Skin epidermis (tissue), 12 donors: ENCODE measurements around the gene TLR1.
"Not testable (repeated sequence)": the region's sequence is repeated elsewhere in the genome, so short reads cannot be mapped to it uniquely, and the experiment has no call there.

ENCODE experiments used
- H3K27ac ChIP-seq, 21 experiments: fragments of 200-600 bp; sonication (generic) in 11 of 21; one replicate each; pipeline ENCODE4 v1.5.0; 2020; ENCODE audit warnings: mild to moderate bottlenecking in 3 of 21, inconsistent platforms in 2 of 21, moderate library complexity in 2 of 21
- H3K4me3 ChIP-seq, 7 experiments: fragments of 200-600 bp; sonication (generic) in 2 of 7; one replicate each; pipeline ENCODE4 v1.5.0; 2020; ENCODE audit warnings: inconsistent platforms in 2 of 7, mild to moderate bottlenecking in 2 of 7, moderate library complexity in 1 of 7

The TLR1 gene

DNA sequence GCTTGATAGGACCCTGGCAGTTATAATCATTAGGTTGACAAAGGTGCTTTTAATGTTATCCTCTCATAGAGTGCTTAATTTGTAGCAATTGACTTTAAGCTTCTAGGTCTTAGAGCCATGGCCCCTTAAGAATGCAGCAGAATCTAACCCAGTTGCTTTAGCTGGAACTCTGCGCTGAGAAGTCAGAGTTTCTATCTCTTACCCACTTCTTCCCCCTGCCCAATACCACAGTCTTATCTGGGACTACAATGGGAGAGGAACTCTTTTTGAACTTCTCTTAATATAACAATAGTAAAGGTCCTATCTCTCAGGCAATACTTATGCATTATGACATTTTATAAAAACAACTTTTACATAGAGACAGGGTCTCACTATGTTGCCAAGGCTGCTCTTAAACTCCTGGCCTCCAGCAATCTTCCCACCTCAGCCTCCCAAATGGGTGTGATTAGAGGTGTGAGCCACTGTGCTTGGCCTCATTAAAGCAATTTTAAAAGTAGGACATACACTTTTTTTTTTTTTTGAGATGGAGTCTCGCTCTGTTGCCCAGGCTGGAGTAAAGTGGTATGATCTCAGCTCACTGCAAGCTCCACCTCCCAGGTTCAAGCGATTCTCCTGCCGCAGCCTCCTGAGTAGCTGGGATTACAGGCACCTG, 23.6 kb downstream of the TLR1 start:
- Histone ChIP-seq H3K27ac (no peak overlapping the region), H3K4me3 (no peak overlapping the region)

DNA sequence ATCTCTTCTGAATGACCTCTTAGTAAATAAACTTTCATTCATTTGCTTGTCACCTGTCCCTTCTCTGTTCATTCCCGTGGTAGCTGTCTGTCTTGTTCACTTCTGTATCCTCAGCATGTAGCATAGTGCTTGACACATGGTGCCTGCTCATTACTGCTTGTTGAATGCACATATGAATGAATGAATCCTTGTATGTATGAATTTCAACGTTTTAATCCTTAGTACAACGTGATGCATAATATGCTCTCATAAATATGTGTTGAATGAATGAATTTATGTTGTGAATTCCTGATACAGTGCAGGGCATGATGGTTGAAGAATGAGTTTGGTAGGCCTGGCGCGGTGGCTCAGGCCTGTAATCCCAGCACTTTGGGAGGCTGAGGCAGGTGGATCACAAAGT, 24.8 kb downstream of the TLR1 start:
- no peak overlapping the region for H3K27ac ChIP-seq
- H3K4me3 ChIP-seq = no peak overlapping the region

DNA sequence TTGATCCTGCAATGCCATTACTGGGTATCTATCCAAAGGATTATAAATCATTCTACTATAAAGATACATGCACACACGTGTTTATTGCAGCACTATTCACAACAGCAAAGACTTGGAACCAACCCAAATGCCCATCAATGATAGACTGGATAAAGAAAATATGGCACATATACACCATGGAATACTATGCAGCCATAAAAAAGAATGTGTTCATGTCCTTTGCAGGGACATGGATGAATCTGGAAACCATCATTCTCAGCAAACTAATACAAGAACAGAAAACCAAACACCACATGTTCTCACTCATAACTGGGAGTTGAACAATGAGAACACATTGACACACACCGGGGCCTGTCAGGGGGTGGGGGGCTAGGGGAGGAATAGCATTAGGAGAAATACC, 26.7 kb downstream of the TLR1 start:
- H3K27ac ChIP-seq, H3K4me3 ChIP-seq: not testable (repeated sequence)

DNA sequence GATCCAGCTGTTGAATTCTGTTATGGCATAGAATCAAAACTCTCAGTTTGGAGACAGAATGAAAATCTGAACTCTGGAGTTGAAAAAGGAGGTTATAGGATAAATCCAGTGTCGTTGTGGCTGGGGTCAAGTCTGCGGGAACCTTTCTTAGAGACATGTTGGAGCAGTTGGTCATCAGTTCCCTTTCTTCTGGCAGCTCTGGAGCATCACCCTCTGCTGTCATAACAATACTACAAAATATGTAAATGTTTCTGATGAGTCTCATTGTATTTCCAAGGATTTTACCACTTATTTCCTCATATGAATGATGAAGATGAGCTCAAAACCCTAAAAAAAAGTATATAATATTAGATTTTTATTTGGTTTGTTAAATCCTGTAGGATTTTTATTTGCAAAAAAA, 29.3 kb downstream of the TLR1 start:
- no peak overlapping the region for H3K4me3 ChIP-seq
- H3K27ac ChIP-seq = no peak overlapping the region

DNA sequence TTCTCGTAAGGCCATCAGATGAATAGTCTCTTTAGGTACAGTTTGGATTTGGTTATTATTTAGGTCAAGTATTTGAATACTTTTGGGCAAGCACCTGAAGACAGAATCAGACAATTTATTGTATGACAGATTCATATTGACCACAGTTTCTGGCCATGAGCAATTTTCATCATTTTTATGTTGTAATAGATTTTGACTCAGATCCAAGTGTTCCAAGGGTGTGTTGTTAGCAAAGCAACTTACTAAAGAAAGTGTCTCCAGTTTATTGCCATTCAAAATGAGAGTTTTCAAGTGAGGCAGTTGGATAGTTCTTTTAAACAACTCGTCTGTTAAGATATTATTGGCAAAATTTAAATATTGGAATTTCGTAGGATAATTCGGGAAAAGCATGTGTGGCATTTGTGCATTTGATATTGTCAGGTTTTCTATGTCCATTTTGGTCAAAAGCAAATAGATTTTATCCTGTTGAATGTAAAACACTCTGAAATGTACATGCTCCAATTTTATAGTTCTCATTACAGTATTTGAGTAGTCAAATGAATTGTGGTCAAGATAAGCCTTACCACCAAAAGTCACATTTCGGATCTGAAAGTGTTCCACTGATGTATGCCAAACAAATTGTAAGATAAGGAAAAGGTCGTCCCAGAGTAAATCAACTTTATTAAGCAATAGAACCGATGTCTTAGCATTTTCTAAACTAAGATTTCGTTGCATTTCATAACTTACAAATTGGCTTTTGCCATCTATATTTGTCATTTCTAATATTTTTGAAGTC, 30.2 kb downstream of the TLR1 start:
- Histone ChIP-seq H3K27ac (no peak overlapping the region), H3K4me3 (no peak overlapping the region)

DNA sequence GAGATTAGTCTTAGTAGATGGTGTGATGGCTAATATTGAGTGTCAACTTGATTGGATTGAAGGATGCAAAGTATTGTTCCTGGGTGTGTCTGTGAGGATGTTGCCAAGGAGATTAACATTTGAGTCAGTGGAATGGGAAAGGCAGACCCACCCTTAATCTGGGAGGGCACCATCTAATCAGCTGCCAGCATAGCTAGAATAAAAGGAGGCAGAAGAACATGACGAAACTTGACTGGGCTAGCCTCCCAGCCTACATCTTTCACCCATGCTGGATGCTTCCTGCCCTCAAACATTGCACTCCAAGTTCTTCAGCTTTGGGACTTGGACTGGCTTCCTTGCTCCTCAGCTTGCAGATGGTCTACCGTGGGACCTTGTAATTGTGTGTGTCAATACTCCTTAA, 34.3 kb downstream of the TLR1 start:
- peak overlapping the region in 2 of 21 experiments; percentile 39 to 55 for H3K27ac ChIP-seq
- not testable (repeated sequence) for H3K4me3 ChIP-seq

DNA sequence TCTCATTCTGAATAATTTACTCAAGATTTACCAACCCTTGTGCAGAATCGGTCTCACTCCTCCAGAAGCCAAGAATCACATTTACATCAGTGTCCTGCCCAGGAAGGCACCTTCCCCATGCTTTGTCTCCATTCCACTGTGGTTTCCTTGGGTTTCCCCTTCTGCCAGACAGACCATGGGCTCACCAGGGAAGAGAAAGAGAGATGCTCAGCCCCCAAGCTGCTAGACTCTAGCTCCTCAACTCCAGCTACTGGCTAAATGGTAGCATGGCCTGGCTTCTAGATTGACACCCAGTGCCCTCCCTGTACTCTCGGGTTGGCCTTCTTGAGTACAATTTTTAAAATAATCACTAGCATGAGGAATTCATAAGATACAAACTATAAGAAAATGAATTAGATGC, 34.7 kb downstream of the TLR1 start:
- H3K27ac ChIP-seq = peak overlapping the region in 12 of 21 experiments; percentile 5 to 81 (median 54)
- no peak overlapping the region for H3K4me3 ChIP-seq

DNA sequence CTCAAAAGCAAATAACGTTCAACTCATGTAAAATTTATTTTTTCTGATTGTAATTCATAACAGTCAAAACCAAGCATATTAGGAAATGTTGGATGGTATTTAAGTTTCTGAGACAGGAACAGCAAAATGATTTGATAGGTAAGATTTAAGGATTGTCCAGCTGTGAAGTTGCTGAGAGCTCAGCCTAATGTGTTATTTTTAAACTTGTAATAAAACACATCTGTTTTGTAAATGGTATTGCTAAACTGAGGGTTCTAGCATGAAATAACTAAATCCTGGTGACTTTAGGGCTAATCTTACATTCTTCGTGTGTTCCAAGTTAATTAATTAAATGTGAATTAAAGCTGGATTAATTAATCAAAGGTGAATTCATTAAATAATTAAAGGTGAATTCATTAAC, 35.1 kb downstream of the TLR1 start:
- no peak overlapping the region for H3K4me3 ChIP-seq
- peak overlapping the region in 10 of 21 experiments; percentile 5 to 81 (median 54) for H3K27ac ChIP-seq

DNA sequence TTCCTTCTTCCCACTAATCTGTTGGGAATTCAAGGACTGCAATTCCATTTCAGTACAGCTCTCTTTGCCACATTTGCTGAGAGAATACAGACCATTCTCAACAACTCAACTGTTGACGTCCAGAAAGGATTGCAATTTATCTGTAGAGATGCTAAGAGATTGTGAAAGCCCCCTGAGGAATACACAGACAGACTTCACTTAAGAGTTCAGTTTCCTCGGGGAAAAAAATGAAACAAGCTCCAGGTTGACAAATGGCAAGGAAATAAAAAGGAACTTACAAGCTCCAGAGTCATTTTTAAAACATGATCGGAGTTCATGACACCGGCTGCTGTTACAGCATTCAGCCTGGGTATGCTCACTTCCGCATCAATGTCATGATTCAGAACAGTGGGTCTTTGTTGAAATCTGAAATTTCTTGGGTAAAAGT, 35.6 kb downstream of the TLR1 start:
- H3K4me3 ChIP-seq = no peak overlapping the region
- peak overlapping the region in 3 of 21 experiments; percentile 5 to 81 (median 43) for H3K27ac ChIP-seq

DNA sequence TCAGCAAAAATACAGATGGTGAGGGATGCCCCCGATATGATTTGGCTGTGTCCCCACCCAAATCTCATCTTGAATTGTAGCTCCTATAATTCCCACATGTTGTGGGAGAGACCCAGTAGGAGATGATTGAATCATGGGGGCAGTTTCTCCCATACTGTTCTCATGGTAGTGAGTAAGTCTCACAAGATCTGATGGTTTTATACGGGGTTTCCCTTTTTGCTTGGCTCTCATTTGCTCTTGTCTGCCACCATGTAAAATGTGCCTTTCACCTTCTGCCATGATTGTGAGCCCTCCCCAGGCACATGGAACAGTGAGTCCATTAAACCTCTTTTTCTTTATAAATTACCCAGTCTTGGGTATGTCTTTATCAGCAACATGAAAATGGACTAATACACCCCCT, 37.7 kb downstream of the TLR1 start:
- not testable (repeated sequence) for H3K4me3 ChIP-seq, H3K27ac ChIP-seq

DNA sequence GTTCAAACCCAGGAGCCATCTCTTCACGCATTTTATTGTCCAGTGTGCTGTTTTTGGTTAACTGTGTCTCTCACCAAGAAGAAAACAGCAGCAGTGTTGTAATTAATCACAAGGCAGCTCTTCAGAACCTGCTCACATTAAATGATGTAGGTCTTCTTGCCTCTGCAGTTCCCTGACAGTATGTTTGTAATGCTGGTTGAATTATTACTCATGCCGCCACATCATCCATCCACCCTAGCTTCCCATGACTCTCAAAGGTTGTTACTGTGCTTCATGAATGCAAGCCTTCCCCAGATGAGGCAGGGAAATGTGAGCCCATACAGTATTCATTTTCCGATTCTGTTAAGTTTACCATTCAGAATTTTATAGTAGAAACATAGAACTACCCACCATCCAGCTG, 39.2 kb downstream of the TLR1 start:
- Histone ChIP-seq H3K4me3 (no peak overlapping the region), H3K27ac (no peak overlapping the region)

DNA sequence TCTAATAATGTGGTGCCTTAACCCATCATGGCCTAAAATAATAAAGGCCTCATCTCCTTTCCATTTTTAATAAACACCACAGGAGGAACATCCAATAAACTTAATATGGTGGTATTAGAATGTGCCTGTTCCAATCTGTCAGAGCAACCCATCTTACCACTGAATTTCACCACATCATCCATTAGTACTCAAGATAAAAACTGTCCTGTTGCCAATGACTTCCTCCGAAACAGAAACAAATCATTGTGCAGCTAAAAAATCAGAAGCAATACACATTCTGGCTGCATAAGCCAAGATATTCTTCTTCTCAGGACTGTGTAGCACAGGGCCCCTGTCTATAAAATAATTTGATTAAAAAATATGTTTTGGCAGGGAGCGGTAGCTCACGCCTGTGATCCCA, 40.3 kb downstream of the TLR1 start:
- H3K4me3 ChIP-seq = no peak overlapping the region
- H3K27ac ChIP-seq = no peak overlapping the region

DNA sequence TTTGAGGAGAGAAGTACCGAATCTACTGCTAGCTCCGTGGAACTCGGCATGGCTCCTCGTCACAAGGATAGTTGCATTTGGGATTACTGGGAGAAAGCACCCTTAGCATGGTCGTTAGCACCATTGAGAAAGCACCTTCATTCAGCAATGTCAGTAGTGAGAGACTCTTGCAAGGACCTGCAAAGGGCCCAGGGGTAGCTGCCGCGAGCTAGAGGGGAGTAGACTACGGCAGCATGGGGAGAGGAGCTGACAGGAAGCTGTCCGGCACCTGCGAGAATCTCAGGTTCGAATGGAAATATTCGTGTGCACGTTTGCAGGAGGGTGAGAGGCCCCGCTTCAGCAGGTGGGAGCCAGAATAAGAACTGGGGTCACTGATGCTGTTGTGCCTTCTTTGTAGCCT, 42.0 kb downstream of the TLR1 start:
- peak overlapping the region in 7 of 21 experiments; percentile 20 to 84 (median 38) for H3K27ac ChIP-seq

DNA sequence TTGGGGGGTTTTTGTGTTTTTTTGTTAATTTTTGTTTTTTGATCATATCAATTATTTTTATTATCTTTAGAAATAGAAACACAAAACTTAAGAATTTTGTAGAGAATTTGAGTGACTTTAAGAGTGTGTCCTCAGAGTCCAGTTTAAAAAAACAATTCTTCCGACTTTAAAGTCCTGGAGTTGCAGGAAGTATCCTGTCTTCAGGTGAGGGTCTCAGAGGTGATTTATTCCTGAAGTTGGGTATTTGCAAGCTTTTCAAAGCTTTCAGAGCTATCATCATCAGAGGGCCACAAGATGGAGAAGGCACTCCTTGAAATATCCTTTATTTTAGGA, 44.8 kb downstream of the TLR1 start:
- no peak overlapping the region for H3K27ac ChIP-seq
- H3K4me3 ChIP-seq = no peak overlapping the region

More for the DNA sequence above, 42.0 kb downstream of the TLR1 start:
- H3K4me3 ChIP-seq = no peak overlapping the region

DNA sequence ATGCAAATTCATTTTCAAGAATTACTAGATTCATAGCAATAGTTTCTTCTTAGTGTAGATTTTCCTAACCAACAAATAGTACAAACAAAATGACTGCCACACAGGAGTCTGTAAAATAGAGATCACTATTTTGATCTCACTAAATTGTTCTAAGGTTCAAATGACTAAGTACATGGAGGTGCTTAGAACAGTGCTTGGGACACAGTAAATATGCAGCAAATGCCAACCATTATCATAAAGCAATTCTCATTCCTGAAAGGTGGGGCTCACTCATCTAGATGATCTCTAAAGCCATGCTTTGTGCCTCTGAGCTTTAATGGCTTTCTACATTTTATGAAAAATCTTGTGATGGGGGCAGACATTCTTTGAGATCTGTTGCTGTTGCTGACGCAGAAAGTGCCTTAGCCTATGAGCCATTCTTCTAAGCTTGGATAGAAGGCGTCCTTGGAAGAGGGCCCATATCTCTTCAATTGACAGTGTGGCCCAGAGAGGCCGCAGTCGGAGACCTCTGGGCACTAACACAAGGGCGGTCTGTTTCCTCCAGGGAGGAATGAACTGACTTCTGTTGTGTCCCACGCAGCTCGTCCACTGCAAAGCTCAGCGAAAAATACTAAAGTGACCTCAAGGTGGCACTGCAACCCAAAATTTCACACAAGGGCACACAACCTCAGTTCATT, 45.3 kb downstream of the TLR1 start:
- Histone ChIP-seq H3K4me3 (no peak overlapping the region), H3K27ac (peak overlapping the region in 1 of 21 experiments; percentile 10)

DNA sequence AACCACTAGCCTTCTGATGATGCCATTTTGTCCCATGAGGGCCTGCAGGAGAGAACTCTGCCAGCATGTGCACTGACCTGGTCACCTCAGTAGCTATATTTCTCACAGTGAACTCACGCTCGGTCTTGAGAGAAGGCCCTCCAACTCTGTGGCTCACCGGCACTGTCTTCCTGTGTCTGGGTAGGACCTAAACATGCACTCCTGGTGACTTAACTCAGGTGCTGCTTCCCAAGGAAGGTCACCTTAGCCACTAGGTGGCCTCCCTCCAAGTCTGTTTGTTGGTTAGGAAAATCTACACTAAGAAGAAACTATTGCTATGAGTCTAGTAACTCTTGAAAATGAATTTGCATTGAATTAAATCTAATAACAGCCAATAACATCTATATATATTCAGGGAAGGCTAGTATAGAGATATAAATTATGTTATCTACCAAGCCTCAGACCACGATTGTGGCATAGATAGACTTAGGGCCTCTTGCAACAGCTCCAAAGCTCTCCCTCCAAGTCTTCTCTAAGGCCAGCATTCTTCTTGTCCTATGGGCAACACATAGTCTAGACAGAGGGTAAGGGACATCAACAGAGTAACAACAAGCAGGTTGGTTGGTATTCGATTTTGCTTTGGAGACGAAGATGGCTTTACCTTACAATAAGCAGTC, 46.5 kb downstream of the TLR1 start:
- Histone ChIP-seq H3K4me3 (no peak overlapping the region), H3K27ac (no peak overlapping the region)

DNA sequence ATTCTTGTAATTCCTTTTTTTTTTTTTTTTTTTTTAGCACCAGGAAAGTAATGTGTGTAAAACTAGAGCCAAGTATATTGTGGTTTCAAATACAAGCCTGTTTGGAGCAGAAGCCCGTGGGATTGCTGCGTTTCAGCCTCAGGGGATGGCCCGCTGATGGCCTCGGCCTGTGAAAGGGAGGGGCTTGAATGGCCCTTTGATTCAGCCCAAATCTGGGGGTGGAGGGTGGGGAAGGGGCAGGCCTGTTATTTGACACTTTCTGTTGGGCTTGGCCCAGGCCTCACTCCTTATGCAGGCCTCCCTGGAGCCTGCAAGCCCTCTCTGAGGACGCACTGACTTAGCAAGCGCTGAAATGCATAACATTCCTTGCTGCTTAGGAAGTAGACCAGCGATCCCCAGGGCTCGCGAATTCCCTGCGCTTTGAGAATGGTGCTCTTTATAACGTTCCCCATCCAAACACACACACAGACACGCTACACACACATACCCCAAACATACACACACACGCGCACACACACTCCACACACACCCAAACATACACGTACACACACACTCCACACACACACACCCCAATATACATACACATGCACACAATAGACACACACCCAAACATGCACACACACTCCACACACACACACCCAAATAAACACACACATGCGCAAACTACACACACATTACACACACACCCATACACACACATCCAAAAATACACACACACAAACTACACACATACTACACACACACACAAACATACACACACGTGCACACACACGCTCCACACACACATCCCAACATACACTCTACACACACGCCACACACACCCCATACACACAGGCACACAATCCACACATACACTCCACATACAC, 51.4 kb downstream of the TLR1 start:
- H3K27ac ChIP-seq = peak overlapping the region in 11 of 21 experiments; percentile 8 to 45 (median 33)
- H3K4me3 ChIP-seq = no peak overlapping the region

DNA sequence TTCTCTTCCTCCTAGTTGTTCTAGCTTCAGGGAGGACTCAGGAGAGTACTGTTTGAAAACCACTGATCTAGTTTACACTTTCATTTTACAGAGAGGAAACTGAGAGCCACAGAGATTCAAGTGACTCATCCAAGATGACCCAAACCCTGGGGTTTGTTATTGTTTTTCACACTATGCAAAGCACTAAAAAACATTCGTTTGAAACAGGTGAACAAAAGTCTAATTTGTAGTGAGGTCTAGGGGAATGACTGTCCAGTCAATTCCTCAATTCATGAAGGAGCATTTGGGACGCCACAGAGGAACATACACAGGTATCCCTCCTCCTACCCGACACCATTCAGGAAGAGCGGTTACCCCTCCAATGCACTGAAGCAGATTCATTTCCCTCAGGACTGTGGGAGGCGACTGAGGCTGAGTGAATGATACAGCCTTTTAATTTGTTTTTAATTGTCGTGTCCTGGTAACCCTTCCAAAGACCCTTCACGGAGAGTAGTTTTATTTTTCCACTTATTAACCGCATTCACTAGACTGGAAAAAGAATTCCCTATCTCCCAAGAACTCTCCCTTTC, 52.1 kb downstream of the TLR1 start:
- no peak overlapping the region for H3K4me3 ChIP-seq
- H3K27ac ChIP-seq = peak overlapping the region in 10 of 21 experiments; percentile 4 to 45 (median 31)

DNA sequence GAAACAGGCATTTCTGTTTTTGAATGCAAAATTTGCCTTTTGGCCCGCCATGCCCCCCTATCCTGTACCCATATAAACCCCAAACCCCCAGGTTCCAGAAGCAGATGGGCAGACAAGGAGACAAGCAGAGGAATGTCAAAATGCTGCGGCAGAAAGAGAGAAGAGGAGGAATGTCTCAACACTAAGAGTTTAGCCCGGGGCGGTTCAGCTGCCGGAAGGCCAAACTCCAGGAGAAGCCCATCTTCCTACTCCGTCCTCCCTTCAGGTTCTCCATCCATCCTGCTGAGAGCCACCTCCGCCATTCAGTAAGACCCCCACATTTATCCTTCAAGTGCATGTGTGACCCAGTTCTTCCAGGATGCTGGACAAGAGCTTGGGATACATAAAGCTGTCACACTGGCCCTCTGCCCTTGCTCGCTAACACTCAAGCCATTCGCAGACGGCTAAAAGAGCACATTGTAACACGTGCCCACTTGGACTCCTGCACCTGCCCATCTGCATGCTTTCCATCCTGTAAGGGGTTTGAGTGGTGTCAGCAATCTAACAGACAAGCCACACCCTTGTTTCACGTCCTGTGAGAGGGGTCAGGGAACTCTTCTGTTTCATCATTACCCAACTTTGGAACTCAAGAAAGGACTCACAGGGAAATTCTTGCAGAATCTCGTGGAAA, 53.1 kb downstream of the TLR1 start:
- no peak overlapping the region for H3K4me3 ChIP-seq
- no peak overlapping the region for H3K27ac ChIP-seq
